Trophoblast cell (in vitro differentiated cells and primary cell): Measurements from ENCODE around the gene SMG9.

Experiments
- DNase-seq, 2 donors: peaks; one replicate each; pipeline ENCODE4 v3.0.0-alpha.2; 2016
- H2AFZ ChIP-seq: 2 replicates; pipeline ENCODE4 v1.6.1; 2013; ENCODE audit warnings: low read length, moderate library complexity, mild to moderate bottlenecking; ENCODE audit not compliant: insufficient read depth, poor library complexity
- H2AK5ac ChIP-seq: 2 replicates; pipeline ENCODE4 v1.6.1; 2013; ENCODE audit warnings: mild to moderate bottlenecking, low read length
- H2BK120ac ChIP-seq: 2 replicates; pipeline ENCODE4 v1.6.1; 2013; ENCODE audit warnings: low read length, mild to moderate bottlenecking, moderate library complexity; ENCODE audit not compliant: insufficient read depth, poor library complexity
- H2BK12ac ChIP-seq: 2 replicates; pipeline ENCODE4 v1.6.1; 2013; ENCODE audit warnings: mild to moderate bottlenecking, low read length, moderate library complexity
- H2BK5ac ChIP-seq: 2 replicates; pipeline ENCODE4 v1.6.1; 2013; ENCODE audit warnings: low read length, low read depth, moderate library complexity, mild to moderate bottlenecking; ENCODE audit not compliant: poor library complexity
- H3K14ac ChIP-seq: 2 replicates; pipeline ENCODE4 v1.6.1; 2013; ENCODE audit warnings: mild to moderate bottlenecking, low read length
- H3K18ac ChIP-seq: 2 replicates; pipeline ENCODE4 v1.6.1; 2013; ENCODE audit warnings: mild to moderate bottlenecking, low read length
- H3K23ac ChIP-seq: 2 replicates; pipeline ENCODE4 v1.6.1; 2013; ENCODE audit warnings: low read length
- H3K27ac ChIP-seq: 2 replicates; pipeline ENCODE4 v1.5.1; 2013; ENCODE audit warnings: low read depth, mild to moderate bottlenecking, inconsistent platforms, low read length, moderate library complexity
- H3K27me3 ChIP-seq: 2 replicates; pipeline ENCODE4 v1.6.1; 2013; ENCODE audit warnings: inconsistent platforms, mild to moderate bottlenecking, low read length, moderate library complexity; ENCODE audit not compliant: insufficient read depth
- H3K36me3 ChIP-seq, 2 experiments: 1 replicate in 1 of 2; 2 replicates in 1 of 2; pipeline ENCODE4 v1.6.1; 2013; ENCODE audit warnings: low read length in 2 of 2, mild to moderate bottlenecking in 2 of 2, moderate library complexity in 1 of 2; ENCODE audit not compliant: insufficient read depth in 2 of 2, control insufficient read depth in 1 of 2
- H3K4ac ChIP-seq: 2 replicates; pipeline ENCODE4 v1.6.1; 2013; ENCODE audit warnings: low read depth, mild to moderate bottlenecking, low read length, moderate library complexity
- H3K4me1 ChIP-seq, 2 experiments: 1 replicate in 1 of 2; 2 replicates in 1 of 2; pipeline ENCODE4 v1.6.1; 2013; ENCODE audit warnings: low read length in 2 of 2, mild to moderate bottlenecking in 2 of 2, moderate library complexity in 1 of 2; ENCODE audit not compliant: insufficient read depth in 2 of 2, control insufficient read depth in 1 of 2
- H3K4me2 ChIP-seq: 2 replicates; pipeline ENCODE4 v1.6.1; 2013; ENCODE audit warnings: inconsistent platforms, mild to moderate bottlenecking, low read length, moderate library complexity
- H3K4me3 ChIP-seq: 2 replicates; pipeline ENCODE4 v1.5.1; 2013; ENCODE audit warnings: mild to moderate bottlenecking, low read depth, low read length, inconsistent platforms
- H3K79me1 ChIP-seq: one replicate; pipeline ENCODE4 v1.6.1; 2013; ENCODE audit warnings: low read length
- H3K79me2 ChIP-seq: 2 replicates; pipeline ENCODE4 v1.6.1; 2013; ENCODE audit warnings: low read length, mild to moderate bottlenecking; ENCODE audit not compliant: control insufficient read depth, insufficient read depth, poor library complexity
- H3K9ac ChIP-seq: 2 replicates; pipeline ENCODE4 v1.6.1; 2013; ENCODE audit warnings: mild to moderate bottlenecking, low read length
- H3K9me3 ChIP-seq: 2 replicates; pipeline ENCODE4 v1.6.1; 2013; ENCODE audit warnings: low read depth, mild to moderate bottlenecking, control low read depth, inconsistent platforms, low read length; ENCODE audit not compliant: insufficient read depth
- H4K12ac ChIP-seq: 2 replicates; pipeline ENCODE4 v1.6.1; 2013; ENCODE audit warnings: low read depth, mild to moderate bottlenecking, low read length, moderate library complexity
- H4K8ac ChIP-seq: 2 replicates; pipeline ENCODE4 v1.6.1; 2013; ENCODE audit warnings: low read depth, mild to moderate bottlenecking, low read length, moderate library complexity
- H4K91ac ChIP-seq: one replicate; pipeline ENCODE4 v1.6.1; 2013; ENCODE audit warnings: low read depth, mild to moderate bottlenecking, low read length, moderate library complexity
- WGBS: extraction: QIAGEN DNeasy Blood & Tissue Kit; methylation state at CpG from one replicate; pipeline ENCODE4 v1.1.7; 2013; ENCODE audit warnings: missing lambda C conversion rate; ENCODE audit not compliant: insufficient read length, insufficient coverage; ENCODE audit errors: extremely low coverage; 5-methylcytosine and 5-hydroxymethylcytosine counted together

SMG9 gene

DNA sequence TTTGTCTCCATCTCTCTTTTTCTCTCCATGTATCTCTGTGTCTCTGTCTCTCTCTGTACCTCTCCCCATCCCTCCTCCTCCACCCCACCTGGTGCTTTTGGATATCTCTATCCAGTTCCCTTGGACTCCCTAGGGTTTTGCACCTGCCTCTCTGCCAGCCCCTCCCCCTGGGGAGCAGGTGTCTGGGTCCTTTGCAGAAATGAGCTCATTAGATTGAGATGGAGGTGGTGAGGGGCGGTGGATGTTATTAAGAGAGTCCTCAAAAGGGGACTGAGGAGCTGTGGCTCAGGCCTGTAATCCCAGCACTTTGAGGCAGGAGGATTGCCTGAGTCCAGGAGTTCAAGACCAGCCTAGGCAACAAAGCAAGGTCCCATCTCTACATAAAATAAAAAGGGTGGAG, 23.9 kb upstream of the SMG9 start:
- H3K4me2 ChIP-seq, result no peak overlapping the region
- H2AK5ac ChIP-seq, result no peak overlapping the region
- H3K27ac ChIP-seq, result no peak overlapping the region
- peaks cover 34 to 38% of the 10 kb centered on the region in 2 experiments for H3K4me1 ChIP-seq
- DNase-seq, result no peak
- no peak overlapping the region for H3K4me3 ChIP-seq
- H2AFZ ChIP-seq, result no peak overlapping the region
- H3K27me3 ChIP-seq, result peaks cover 5% of the 10 kb centered on the region
- peak overlapping the region; percentile 53 for H4K91ac ChIP-seq
- H2BK5ac ChIP-seq, result no peak overlapping the region
- no peak overlapping the region for H4K12ac ChIP-seq
- no peak overlapping the region for H3K4ac ChIP-seq
- no peak overlapping the region for H2BK120ac ChIP-seq
- H2BK12ac ChIP-seq, result peak overlapping the region; percentile 21
- no peaks in the 10 kb centered on the region for H3K36me3 ChIP-seq
- H3K23ac ChIP-seq, result no peak overlapping the region
- H3K9ac ChIP-seq, result no peak overlapping the region
- H3K14ac ChIP-seq, result no peak overlapping the region
- no CpG with 5 or more reads among the region's 1 CpG for WGBS
- peaks cover 2% of the 10 kb centered on the region for H3K79me2 ChIP-seq
- H3K18ac ChIP-seq, result peak overlapping the region; percentile 11
- H3K9me3 ChIP-seq, result peaks cover 12% of the 10 kb centered on the region
- H4K8ac ChIP-seq, result no peak overlapping the region
- peaks cover 26% of the 10 kb centered on the region for H3K79me1 ChIP-seq

DNA sequence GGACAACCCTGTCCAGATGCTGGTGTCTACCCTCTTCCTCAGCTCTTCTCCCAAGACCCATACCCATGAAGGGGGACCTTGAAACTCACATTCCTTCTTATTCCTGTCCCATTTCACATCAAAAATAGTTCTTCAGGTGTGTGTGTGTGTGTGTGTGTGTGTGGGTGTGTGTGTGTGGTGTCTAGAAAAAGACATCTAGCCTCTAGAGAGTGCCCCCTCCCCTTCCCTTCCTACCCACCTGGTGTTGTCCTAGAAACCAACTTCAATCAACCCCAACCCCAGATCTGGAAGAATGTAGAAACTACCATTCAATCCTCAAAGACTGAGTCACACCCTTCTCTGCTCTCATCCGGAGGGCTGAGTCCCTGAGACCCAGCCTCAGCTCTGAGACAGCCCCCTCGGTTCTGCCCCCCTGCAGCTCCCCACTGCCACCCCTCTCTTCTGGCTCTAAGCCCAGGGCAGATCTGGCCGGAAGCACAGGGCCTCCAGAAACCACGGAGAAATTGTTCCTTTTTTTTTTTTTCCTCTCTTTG, 22.5 kb upstream of the SMG9 start:
- Histone ChIP-seq H3K9ac (no peak overlapping the region), H2AFZ (no peak overlapping the region), H3K4me3 (no peak overlapping the region), H2BK5ac (no peak overlapping the region), H3K79me1 (peaks cover 19% of the 10 kb centered on the region), H2AK5ac (no peak overlapping the region), H3K27me3 (peaks cover 5% of the 10 kb centered on the region), H3K4me1 (peaks cover 33 to 34% of the 10 kb centered on the region in 2 experiments), H3K9me3 (peaks cover 6% of the 10 kb centered on the region), H3K79me2 (peaks cover 2% of the 10 kb centered on the region), H4K12ac (no peak overlapping the region), H3K23ac (no peak overlapping the region), H2BK120ac (no peak overlapping the region), H3K18ac (no peak overlapping the region), H3K27ac (no peak overlapping the region), H3K36me3 (no peaks in the 10 kb centered on the region), H2BK12ac (no peak overlapping the region), H3K4ac (no peak overlapping the region), H4K91ac (peak overlapping the region; percentile 26), H3K14ac (no peak overlapping the region), H4K8ac (no peak overlapping the region), H3K4me2 (no peak overlapping the region)
- no peak for DNase-seq
- no CpG with 5 or more reads among the region's 4 CpGs for WGBS

- no peak overlapping the region for H3K4ac ChIP-seq
Observed at GRCh38 chr19:43776286-43776685, 21.5 kb upstream of the SMG9 start.

DNA sequence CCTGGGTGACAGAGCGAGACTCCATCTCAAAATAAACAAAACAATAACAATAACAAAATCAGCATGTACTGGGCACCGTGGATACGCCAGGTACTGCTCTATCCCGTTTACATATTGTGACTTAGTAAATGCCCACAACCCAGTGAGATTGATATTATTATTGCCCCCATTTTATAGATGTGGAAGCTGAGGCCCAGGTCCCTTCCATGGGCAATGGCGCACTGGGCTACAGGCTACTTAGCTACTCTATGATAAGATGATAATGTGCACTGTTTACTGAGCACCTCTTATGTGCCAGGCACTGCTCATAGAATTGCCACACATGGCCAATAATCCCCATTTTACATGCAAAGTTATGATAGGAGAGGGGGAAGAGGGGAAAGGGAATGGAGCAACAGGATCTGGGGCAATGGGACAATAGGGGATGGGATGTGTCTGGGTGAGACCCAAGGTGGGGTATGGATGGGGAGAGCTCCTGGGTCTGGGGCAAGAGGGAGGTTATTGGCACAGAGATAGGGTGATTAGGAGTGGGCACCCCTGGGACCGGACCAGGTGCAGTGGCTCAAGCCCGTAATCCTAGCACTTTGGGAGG, 20.6 kb upstream of the SMG9 start:
- no CpG with 5 or more reads among the region's 7 CpGs for whole genome bisulfite sequencing
- no peak overlapping the region for H3K9ac ChIP-seq

More at GRCh38 chr19:43776286-43776685, 21.5 kb upstream of the SMG9 start:
- no peak overlapping the region for H3K4me3 ChIP-seq
- H4K12ac ChIP-seq, result no peak overlapping the region
- H3K27ac ChIP-seq, result no peak overlapping the region
- peaks cover 2% of the 10 kb centered on the region for H3K79me2 ChIP-seq
- H3K9me3 ChIP-seq, result peaks cover 4% of the 10 kb centered on the region
- peaks cover 16% of the 10 kb centered on the region for H3K79me1 ChIP-seq
- no peak overlapping the region for H2AK5ac ChIP-seq
- DNase-seq, result no peak
- no peak overlapping the region for H3K18ac ChIP-seq
- no peak overlapping the region for H4K8ac ChIP-seq
- no peak overlapping the region for H2BK12ac ChIP-seq
- H3K23ac ChIP-seq, result no peak overlapping the region
- peak overlapping the region; percentile 30 for H4K91ac ChIP-seq
- peaks cover 0 to 2% of the 10 kb centered on the region in 2 experiments for H3K36me3 ChIP-seq
- H2AFZ ChIP-seq, result no peak overlapping the region
- H3K4me1 ChIP-seq, result peaks cover 31% of the 10 kb centered on the region in 2 experiments
- no peak overlapping the region for H2BK120ac ChIP-seq
- WGBS, result no CpG with 5 or more reads among the region's 11 CpGs
- no peak overlapping the region for H2BK5ac ChIP-seq
- H3K27me3 ChIP-seq, result peaks cover 5% of the 10 kb centered on the region
- H3K4me2 ChIP-seq, result no peak overlapping the region
- H3K9ac ChIP-seq, result no peak overlapping the region
- no peak overlapping the region for H3K14ac ChIP-seq

More for the DNA sequence above, 20.6 kb upstream of the SMG9 start:
- no peak overlapping the region for H3K18ac ChIP-seq
- no peak overlapping the region for H3K4me3 ChIP-seq
- peaks cover 5% of the 10 kb centered on the region for H3K27me3 ChIP-seq
- no peak overlapping the region for H4K12ac ChIP-seq
- H3K4me1 ChIP-seq, result peaks cover 27 to 28% of the 10 kb centered on the region in 2 experiments
- H2BK12ac ChIP-seq, result no peak overlapping the region
- H4K8ac ChIP-seq, result no peak overlapping the region
- no peak overlapping the region for H3K4me2 ChIP-seq
- no peak overlapping the region for H3K14ac ChIP-seq
- no peak overlapping the region for H2BK5ac ChIP-seq
- DNase-seq, result no peak
- H3K23ac ChIP-seq, result no peak overlapping the region
- no peak overlapping the region for H2BK120ac ChIP-seq
- H3K79me2 ChIP-seq, result peaks cover 2% of the 10 kb centered on the region
- peaks cover 3% of the 10 kb centered on the region for H3K9me3 ChIP-seq
- H3K27ac ChIP-seq, result no peak overlapping the region
- no peak overlapping the region for H4K91ac ChIP-seq
- H3K79me1 ChIP-seq, result peaks cover 8% of the 10 kb centered on the region
- H3K4ac ChIP-seq, result no peak overlapping the region
- no peak overlapping the region for H2AFZ ChIP-seq
- peaks cover 4 to 7% of the 10 kb centered on the region in 2 experiments for H3K36me3 ChIP-seq
- H2AK5ac ChIP-seq, result no peak overlapping the region
